Left lobe of liver (tissue), 2 donors: ENCODE measurements around the gene NR2F1. TPM values are rescaled to one million over a fixed set of nuclear protein-coding genes. Genes with fewer than 3 reads are reported as not detected.

Experiments
- ATAC-seq: fragments of 200-7000 bp; cut with Tn5 transposase; one replicate; pipeline ENCODE4 v1.9.1; 2020; ENCODE audit warnings: mild to moderate bottlenecking, moderate library complexity
- DNase-seq: peaks from one replicate; pipeline ENCODE4 v3.0.0-alpha.2; 2020; ENCODE audit warnings: low spot score
- total RNA-seq: library from RNA; stranded (reverse); gene quantifications from one replicate; pipeline ENCODE4 v1.2.1, GENCODE V29; 2021
- donor health status: DM: no; HTN: no; CAD: no; lungs with moderate emphysema.
- donor health status: DM: no; HTN: yes; CAD: no.

The NR2F1 gene
- total RNA-seq, 1 donor from 2014 or later: 10.2 TPM

DNA sequence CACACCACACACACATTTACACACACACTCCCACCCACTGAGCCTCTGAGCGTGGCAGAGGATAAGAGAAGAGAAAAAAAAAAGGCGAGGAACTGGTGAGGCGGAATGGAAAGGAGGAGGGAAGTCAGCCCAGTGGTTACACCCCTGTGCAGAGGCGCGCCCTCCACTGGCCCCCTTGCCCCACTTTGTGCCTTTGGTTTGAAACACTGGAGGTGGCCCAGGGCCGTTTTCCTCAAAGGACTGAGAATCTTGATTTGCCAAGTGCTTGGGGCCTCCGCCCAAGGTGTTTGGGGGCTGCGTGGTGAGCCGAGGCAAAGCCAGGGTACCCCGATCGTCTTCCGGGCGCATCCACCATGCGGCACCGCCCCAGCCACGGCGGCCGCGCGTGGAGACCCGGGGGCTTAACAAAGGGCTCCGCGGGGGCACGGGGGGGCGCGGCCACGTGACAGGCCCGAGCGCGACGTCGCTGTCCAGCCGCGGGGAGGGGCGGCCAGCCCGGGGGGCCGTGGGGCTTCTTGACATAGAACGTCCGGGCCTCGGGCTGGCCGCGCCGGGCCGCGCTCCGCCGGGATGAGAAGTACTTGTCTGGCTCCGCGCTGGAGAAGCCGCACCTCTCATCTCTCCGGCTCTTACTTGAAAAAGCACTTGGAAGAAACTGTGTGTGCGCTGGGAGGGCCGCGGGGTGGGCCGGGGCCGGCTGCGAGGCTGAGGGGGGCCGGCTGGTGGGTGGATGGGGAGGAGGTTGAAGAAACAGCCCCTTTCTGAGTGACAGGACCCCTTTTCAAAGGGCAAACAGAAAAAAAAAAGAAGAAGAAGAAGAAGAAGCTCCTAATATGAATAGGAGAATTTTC is 21.0 kb downstream of the NR2F1 start:
- no peak for DNase-seq
- ATAC-seq: no peak

DNA sequence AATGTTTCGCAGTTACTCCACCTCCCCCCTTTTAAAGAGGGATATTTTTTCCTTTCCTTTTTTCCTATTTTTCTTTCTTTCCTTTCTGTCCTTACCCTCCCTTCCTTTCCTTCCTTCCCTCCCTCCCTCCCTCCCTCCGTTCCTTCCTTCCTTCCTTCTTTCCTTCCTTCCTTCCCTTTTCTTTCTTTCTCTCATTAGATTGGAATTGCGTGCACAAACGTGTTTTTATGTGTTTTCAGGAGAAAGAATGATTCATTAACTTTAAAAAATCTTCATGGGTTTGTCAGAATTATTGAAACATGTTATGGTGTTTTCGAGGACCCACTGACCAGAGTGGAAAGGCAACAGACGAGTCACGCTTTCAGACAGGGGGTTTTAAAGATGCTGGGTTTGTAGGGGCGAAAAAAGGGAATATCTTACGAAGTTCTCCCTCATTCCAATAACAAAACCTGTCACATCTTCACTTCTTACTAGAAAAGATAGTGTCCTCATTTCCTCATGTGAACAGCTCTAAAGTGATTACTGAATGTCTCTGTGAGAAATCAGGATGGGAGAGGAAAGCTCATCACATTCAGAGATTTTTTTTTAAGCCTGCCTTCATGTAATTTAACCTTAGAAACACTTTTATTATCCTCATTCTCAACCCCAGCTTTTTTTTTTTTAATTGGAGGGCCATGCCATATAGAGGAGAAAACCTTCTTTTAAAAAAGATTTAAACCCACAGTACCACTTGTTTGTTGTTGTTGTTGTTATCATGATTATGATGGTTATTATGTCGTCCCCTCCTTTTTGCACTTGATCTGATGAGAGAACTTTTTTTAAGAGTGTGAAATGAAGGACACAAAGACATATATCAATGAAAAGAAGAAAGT is 21.9 kb downstream of the NR2F1 start:
- DNase-seq: no peak
- ATAC-seq: no peak

DNA sequence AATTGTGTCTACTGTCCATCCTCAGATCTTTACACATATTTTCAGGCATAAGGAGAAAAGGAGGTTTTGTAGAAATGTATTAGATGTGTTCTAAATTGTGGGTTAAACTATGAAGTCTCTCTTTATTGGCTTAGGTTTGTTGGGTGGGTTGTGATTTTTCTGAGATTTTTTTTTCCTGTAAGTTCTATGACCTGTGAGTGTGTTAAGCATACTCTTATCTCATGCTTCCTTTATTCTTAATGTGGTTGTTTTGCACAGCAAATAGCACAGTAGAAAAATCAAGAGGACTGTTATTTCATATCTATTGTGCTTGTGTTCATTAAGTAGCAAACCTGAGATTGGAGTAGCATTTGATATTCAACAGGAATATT is 23.3 kb downstream of the NR2F1 start:
- ATAC-seq (no peak), DNase-seq (no peak)

DNA sequence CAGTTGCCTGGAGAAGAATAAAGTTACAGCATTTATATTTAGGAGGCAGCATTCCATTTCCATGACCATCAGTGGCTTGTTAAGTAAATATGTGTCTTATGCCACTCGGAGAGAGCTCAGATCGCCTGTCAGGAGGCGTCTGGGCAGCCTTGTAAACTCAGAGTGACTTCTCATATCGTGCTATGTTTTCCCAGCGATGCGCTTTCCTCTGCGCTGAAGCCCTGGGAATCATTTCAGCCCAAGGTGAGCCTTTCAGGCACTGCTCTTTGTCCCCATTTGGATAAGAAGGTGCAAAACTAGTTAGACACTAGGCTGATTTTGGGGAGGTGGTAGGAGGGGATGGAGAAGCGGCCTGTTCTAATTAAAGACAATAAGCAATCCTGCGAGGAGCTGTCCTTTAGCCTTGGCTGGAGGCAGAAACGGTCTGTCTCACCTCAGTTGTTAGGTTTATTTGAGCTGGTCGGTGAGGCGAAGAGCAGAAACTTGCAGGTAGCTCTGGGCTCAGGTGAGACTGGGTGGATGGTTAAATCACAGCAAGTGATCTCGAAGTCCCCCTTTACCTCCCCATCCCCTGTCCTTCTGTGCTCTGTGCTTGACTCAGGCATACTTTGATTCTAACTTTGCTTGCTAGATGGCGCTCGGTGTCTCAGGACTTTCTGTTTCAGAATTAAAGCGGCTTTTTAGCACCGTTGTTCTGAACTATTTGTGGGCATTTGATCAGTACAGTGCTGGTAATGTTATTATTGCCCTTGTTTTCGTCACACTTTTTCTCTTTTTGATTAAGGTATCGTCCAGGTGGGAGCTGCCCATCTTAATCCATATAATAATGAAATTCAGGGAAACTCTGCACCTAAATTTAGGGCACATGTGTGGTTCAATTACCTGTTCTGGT is 24.6 kb downstream of the NR2F1 start:
- DNase-seq: no peak
- ATAC-seq: peak; percentile 92

DNA sequence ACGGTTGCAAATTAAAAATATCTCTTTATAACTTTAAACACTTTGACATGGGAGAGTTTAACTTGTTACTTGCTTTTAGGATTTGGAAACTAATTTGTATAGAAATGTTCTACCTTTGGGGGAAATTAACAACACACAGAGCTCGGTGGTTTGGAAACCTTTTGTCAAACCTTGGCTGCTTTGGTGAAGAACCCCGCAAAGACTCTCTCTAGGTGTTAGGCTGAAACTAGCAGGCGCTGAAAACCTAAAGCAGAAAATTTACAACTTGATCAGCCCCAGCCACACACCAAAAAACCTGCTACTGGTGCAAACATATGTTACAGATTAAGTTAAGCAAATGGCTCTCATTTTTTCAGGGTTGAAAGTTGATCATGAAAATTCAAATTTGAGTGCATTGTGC is 25.8 kb downstream of the NR2F1 start:
- ATAC-seq: no peak

DNA sequence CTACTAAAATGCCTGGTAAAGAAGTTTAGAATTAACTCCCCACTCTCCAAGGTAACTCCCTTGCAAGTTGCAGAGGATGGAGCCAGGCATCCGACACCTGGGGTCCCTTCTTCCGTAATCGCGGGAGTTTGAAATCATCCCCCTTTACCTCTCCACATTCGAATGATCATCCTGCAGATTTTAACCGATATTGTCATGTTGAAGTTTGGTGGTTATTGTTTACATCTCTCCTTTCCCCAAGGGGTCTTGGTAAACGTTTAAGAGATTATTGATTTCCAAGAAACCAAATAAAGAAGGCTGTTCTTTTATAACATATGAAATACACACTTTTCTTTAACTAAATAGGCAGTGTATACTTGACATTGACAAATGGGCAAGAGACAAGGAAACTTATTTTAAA is 26.7 kb downstream of the NR2F1 start:
- no peak for ATAC-seq
- DNase-seq: no peak

More for the DNA sequence above, 25.8 kb downstream of the NR2F1 start:
- no peak for DNase-seq

DNA sequence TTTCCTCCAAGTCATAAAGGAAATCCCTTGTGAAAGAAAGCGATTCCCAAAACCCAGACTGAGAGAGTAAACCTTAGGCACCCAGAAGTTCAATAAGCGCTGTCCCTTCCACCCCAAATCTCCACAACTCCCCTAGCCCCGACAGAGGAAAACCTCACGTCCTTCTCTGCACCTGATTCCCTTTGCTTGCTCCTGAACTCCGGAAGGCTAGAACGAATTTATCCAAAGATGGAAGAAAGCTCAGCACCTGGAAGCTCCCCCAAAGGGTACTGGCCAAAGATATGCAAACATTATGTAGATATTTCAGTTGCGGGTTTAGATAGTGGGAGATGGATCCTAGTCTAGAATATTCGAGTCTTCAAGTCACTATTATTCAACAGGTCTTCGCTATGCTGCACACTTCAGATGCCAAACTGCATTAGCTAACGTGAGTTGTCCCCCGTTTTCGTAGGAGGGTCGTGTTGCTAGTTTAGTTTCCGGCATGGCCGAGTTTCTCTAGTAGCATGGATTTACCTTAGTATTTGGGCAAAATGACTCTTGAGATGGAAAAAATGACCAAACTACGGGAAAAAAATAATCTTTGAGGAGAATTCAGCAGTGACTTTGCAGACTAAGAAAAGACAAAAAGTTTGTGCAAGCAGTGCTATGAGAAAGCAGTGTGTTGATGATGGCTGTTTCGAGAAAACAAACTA is 27.7 kb downstream of the NR2F1 start:
- DNase-seq (no peak), ATAC-seq (no peak)

DNA sequence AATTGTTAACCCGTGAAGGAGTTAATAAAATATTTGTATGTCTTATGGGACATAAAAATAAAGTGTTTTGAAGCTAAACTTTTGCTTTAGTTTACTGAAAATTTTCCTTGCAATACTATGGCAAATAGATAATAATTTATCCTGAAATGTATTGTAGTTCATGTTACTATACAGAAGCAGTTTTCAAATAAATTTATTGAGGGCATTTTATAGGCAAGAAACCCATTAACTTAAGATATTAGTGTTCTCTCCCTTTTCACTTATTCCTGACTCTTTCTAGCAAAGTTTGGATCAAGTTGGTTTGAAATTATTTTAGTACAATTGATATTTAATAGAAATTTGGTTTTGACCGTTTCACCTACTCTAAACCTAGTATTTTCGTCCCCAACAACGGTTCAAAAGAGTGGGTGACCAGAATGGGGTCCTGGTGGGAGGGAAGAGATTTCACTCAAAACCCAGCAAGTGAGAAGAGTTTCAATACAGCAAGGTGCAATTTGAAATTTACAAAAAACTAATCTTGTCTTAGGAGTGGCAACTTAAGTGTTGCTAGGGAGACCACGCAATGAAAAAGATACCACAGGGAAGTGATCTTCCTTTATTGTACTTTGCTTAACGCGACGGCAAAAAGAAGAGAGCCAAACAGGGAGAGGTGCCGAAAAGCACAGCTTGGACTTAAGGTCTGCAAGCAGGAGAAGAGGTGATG is 28.4 kb downstream of the NR2F1 start:
- no peak for DNase-seq
- no peak for ATAC-seq

DNA sequence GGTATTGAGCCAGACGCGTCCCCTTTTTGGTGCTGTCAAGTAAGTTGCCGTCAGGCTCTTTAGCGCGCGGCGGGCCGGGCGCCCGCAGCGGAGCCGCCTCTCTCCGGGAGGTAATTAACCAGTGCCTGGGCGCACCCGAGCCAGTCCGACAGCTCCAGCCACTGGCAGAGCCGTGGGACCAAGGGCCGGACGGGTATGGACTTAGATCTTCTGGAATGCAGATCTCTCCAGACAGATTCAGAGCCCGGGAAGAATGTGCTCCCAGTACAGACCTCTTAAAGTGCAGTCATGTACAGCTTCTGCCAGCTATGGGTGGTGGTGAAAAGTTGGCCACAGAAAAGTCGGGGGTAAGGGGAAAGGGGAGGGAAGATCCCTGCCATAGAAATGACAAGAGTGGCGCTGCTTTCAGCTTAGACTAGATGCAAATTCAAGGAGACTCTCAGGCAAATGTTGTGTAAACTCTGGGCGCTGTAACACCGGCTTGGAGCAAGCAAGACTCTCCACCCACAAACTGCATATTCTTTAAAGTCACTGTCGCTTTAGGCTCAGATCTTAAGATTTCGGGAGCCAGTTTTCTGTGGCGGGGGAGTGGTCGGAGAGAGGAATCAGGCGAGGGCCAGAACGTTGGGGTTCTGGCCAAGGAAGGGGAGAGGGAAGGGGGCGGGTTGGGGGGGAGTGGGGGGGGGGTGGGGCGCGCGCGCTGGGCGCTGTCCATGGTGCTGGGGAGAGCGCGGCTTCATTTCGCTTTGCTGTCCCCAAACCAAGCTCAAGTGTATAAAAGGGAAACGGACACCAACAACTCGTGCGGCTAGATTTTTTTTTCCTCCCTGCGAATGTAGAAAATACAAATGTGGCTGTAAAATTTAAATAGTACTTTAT is 29.2 kb downstream of the NR2F1 start:
- DNase-seq (no peak), ATAC-seq (peak; percentile 65)

DNA sequence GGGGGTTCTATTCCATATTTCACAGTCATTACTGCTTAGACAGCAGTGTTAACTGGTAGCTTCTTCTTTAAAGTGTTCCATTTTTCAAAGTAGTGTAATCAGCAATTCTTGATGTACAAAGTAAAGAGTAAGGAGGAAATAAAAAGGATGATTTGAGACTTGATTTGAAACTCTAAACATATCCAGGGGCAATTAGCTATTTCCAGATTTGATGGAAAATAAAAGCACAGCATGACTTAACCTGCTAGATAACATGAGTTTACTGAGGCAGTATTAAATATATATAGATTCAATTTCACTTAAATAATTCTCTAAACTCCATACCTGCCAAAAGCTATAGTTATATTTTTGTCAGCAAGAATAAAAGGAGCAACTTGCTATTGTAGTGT is 29.8 kb downstream of the NR2F1 start:
- no peak for ATAC-seq

DNA sequence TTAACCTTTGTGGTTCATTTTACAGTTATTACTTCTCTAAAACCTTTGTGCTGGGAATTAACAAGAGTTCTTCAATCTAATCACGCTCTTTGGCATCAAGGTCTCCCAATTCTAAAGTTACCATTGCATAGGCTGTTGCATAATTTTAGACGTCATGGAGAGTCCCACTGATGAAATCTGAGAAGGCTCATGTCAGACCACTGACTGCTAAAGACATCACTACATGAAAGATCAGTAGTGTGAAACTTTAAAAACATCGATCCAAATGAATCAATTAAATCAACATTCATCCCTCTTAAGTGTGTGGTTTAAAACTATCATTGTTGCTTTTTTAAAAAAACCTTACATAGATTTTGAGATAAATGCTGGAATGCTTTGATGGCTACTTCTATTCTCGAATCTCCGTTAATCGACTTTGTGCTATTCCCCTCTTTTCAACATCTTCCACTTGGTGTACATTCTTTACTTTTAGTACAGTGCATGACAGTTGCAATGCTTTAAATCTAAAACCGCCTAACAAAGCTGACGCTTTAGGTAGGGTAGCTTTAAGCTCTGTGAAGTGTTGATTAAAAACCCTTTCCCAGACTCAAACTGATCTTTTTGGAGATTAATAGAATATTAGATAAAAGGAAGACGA is 33.6 kb downstream of the NR2F1 start:
- DNase-seq (no peak), ATAC-seq (no peak)

More for the DNA sequence above, 29.8 kb downstream of the NR2F1 start:
- DNase-seq: no peak

DNA sequence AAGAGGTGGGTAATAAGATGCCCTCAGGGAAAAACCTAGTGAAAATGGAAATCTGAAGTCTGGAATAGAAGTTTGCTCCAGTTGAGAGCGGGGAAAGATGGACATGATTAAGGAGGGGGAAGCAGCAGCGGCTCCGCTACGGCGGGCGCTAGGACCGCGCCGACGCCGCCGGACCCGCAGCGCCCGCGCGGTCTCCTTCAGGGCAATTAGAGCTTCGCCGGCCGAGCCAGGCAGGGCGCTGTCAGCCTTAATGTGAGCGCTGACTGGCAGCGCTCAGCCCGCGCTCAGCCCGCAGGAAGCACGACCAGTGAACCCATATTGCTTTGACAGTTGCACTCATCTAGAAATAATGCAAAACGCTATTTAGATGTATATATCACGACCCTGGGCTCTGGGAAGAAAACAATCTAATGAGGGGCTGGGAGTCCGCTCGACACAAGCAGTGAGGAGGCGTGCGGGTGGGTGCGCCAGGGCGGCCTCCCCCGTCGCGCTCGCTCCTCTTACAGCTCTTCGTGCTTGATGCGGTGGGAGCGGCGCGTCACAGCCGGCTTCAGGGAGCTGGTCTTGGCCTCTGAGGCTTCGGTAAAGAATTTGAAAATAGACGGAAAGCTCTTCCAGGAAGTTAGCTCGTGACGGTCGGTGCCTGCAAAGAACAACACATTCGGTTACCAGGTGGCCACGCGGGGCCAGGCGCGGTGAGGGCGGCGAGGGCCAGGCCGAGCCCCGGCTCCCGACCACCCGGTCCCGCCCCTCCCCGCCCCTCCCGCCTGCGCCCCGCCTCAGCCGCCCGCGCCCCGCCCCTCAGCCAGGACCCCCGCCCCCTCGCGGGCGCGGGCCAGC is 37.7 kb downstream of the NR2F1 start:
- ATAC-seq: peak; percentile 96
- peak; percentile 67 for DNase-seq

DNA sequence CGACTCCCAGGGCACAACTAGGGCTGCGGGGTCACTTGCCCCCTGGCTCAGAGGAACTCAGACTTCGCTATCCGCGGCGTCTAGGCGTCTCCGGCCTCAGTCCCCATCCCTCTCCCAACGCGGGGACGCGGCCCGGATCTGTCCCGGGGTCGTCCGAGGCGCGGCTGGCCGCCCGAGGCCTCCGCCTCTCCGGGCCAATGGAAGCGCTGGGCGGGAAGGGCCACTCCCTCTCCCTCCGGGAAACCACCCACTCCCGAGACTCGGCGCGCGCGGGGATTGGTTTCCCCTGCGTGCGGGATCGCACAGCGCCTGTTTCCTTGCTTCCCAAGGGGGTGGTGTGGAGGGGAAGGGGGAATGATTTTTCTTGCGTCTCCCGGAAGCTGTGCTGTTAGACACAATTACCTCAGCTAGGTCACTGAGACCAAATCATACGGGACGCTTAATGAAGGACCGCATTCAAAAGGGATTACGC is 38.3 kb downstream of the NR2F1 start:
- DNase-seq (peak; percentile 65), ATAC-seq (peak; percentile 73)

DNA sequence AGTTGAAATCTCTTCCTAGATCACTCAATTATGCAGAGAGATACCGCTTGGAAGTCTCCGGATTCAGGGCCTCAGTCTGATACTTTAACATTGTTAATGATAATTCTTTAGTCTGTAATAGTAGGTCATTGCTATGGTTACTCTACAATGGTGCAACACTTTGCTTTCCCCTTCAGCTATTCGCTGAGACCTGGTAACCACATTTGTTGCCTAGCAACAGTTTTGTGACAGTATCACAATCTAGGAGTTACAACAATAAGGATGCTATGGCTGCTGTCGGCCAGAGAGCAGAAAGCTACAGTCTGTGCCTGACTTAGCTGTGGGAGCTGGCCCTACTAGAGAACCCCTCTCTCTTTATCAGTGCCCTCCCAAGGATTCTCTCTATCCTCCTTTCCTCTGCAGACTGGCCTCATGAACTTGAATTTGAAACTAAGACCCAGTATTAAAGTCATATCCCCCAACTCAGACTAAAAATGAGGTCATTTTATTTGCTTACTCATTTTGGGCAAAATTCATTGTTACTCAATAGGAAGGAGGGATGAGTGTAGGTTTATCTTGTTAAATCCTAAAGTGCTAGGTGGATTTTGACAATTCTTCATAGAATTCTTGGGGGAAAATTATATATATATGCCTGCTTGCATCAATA is 39.3 kb downstream of the NR2F1 start:
- DNase-seq (no peak), ATAC-seq (peak; percentile 8)

DNA sequence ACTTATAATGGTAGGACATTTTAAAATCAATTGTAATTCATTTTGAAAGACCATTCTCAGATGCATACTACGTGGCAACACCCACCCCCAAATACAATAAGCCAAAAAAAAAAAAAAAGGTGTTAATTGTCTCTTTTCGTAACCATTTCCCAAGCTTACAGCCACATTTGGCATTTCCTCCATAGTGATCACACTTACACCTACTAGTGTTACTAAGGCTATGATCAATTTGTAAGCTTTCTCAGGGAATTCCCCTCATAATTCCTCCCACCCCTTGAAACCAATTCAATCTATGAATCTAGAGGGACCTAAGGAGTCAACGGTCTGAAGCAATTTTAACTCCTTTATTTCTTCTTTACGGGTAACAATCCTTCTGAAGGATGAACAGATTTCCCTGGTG is 40.1 kb downstream of the NR2F1 start:
- ATAC-seq (no peak), DNase-seq (no peak)

DNA sequence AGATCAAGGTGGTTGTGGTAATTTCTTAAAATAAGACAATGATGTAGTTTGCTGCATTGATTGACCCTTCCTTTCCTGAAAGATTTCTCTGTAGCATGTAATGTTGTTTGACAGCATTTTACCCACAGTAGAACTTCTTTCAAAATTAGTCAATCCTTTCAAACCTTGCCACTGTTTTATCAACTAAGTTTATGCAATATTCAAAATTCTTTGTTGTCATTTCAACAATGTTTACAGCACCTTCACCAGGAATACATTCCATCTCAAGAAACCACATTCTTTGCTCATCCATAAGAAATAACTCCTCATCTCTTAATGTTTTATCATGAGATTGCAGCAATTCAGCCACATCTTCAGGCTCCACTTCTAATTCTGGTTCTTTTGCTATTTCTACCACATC is 43.8 kb downstream of the NR2F1 start:
- ATAC-seq: no peak
- no peak for DNase-seq

DNA sequence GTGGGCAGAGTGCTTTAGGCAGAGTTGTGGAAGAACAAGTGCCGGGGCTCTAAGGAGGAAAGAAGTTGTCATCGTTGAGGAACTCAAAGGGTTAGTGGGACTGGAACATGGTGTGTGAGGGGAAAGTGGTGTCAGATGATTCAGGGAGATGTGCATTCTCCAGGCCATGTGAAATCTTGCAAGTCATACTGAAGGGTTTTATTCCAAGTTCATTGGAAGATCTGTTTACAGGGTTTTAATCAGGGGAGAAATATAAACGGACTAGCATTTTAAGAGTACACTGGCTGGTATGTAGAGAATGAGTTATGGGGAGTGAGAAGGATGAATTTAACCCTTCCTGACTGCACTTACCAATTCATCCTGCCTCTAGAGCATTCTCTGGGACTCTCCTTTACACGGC is 49.3 kb downstream of the NR2F1 start:
- DNase-seq (no peak), ATAC-seq (no peak)
